Omental fat pad (tissue), 4 donors: ENCODE results near the gene PRG3. TPM values are rescaled to one million over a fixed set of nuclear protein-coding genes. Genes with fewer than 3 reads are reported as not detected.
"Not testable (repeated sequence)": the region's sequence is repeated elsewhere in the genome, so short reads cannot be mapped to it uniquely, and the experiment has no call there.

Experiments used
- ATAC-seq: fragments of 150-250 bp; one replicate; pipeline ENCODE4 v1.9.1; 2016; ENCODE audit warnings: mild to moderate bottlenecking, moderate library complexity; ENCODE audit not compliant: low FRiP score
- DNase-seq: peaks from one replicate; pipeline ENCODE4 v3.0.0-alpha.2; 2019; ENCODE audit warnings: low spot score
- total RNA-seq, 4 donors: library from RNA; depleted of rRNA; stranded (reverse); fragments of >200 nt; gene quantifications; one replicate each; pipeline ENCODE4 v1.1.0, GENCODE V29; 2016
- TF ChIP-seq, protein P1 (sequence below), 3 donors: fragments of 450-650 bp; IDR thresholded peaks; one replicate each; pipeline ENCODE4 v1.5.1; 2016 to 2017; ENCODE audit warnings: antibody characterized with exemption in 3 of 3, mild to moderate bottlenecking in 3 of 3, moderate library complexity in 2 of 3

PRG3 gene
- total RNA-seq, 4 donors from 2014 or later = not detected

DNA sequence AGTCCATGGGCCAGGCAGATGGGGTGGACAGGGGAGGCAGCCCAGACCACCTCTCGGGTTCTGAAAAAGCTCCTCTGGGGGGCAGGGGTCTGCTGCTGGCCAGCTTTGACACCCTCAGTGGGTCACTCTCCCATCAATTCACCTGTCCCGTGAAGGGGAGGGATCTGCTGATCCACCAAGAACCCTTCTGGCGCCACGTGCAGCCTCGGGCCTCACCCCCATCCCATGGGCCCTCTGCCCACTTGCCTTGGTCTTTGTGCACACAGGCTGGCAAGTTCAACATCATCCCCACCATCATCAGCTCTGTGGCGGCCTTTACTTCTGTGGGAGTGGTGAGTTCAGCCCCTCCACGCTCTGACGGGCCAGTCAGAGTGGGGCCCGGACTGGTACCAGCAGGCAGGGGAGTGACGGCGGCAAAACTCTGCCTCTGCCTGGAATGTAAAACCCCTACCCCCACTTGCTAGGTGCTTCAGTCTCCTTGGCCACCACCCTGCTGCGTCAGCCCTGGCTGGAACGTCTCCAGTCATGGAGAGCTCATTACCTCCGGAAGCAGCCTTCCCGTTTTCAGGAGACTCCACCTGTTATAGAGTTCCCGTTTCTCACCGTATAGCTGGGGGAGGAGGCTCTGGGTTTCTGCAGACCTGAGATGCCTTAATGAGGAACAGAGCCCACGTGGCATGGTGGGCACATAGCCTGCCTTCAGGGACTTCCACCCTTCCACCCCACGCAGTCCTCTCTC is 12.7 kb downstream of the PRG3 start:
- no peak for DNase-seq
- no peak for ATAC-seq
- TF ChIP-seq, protein P1, sequence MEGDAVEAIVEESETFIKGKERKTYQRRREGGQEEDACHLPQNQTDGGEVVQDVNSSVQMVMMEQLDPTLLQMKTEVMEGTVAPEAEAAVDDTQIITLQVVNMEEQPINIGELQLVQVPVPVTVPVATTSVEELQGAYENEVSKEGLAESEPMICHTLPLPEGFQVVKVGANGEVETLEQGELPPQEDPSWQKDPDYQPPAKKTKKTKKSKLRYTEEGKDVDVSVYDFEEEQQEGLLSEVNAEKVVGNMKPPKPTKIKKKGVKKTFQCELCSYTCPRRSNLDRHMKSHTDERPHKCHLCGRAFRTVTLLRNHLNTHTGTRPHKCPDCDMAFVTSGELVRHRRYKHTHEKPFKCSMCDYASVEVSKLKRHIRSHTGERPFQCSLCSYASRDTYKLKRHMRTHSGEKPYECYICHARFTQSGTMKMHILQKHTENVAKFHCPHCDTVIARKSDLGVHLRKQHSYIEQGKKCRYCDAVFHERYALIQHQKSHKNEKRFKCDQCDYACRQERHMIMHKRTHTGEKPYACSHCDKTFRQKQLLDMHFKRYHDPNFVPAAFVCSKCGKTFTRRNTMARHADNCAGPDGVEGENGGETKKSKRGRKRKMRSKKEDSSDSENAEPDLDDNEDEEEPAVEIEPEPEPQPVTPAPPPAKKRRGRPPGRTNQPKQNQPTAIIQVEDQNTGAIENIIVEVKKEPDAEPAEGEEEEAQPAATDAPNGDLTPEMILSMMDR (IDR thresholded peaks at IDR 0.05) = no peak

DNA sequence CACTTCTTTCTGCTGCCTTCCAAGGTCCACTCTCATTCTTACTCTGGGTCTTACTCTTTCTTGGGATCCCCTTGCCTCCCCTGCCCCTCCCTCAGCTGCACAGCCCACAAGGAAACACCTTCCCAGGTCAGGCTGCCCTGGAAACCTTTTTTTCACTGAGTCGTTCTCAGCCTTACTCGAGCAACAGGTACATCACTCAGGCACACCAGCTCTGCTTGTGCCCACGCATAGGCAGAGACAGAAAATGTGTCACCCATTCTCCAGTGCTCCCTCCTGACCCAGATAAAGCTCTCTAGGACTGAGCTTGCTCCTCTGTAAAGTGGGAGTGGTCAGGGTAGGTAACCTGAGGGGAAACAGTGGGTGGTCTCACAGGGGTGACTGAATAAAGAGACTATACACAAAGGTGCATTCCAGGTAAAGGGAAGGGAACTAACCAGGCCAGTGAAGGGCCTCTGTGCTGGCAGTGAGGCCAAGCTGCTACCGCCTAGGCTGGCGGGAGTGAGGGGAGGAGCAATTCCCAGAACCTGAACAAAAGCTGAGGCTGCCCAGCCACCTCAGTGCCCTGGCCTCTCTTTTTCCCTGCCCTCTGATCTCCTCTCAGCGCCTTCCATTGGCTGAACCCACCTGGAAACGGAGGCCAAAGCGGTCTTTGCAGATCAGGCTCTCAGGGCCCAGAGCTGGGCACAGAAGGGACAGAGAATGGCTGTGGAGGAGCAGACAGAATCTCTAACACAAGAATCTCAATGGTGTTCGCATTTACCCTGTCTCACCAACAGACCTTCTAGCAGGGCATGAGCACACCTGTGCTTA is 15.9 kb downstream of the PRG3 start:
- ATAC-seq (no peak), DNase-seq (no peak)
- TF ChIP-seq, protein P1 (IDR thresholded peaks at IDR 0.05) = no peak

DNA sequence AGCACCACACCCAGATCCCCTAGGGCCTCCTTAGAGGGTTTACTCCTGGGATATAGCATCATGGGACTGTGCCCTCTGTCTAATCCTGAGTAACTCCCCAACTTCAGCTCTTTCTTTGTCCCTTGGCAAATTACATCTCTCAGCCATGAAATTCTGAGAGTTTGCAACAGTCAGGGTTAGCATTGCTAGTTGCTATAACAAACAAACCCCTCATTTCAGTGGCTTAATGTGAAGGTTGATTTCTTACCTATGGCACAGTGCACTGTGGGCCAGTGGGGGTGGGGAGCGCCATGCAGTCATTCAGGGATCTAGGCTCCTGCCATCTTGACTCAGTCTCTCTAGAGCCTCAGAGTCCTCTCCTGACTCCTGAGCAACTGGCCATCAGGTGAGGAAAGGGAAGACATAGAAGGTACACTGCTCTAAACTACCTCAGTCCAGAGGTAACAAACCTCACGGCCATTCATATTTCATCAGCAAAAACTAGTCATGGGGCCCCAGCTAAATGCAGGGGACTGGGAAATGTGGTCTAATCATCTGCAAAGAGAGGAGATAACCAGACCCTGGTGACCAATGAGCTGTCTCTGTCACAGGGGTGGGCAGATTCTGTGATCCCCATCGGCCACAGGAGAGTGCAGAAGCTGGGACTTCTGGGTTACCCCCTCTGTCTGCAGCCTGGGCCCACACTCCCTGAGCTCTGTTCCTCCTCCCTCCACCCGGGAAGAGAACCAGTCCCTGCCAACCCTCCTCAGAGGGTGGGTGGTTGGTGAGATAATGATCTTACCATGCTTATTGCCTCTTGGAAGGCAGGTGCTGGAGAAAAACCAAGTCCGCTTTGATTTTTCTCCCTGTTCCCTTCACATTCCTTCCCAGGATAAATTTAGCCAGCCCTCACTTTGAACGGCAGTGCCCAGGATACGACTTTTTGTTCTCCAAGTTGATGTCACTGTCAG is 17.5 kb downstream of the PRG3 start:
- TF ChIP-seq, protein P1 (IDR thresholded peaks at IDR 0.05) = no peak
- no peak for DNase-seq
- ATAC-seq = no peak

DNA sequence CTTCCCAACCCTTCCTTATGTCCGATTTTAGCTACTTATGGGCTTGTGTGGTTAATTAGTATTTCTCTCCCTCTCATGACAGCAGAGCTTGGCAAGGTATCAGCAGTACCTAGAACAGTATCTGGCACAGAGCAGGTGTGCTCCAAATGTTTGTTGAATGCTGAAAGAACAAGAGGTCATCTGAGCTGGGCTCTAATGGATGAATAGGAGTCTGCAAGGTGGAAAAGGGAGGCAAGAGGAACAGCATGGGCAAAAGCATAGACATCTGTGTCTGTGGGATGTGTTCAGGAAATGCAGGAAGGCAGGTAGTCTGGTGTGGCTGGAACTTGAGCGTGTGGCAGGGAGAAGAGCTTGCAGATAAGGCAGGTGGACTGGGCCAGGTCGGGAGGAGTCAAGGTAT is 19.0 kb downstream of the PRG3 start:
- DNase-seq = no peak
- no peak for ATAC-seq
- TF ChIP-seq, protein P1 (IDR thresholded peaks at IDR 0.05) = no peak

DNA sequence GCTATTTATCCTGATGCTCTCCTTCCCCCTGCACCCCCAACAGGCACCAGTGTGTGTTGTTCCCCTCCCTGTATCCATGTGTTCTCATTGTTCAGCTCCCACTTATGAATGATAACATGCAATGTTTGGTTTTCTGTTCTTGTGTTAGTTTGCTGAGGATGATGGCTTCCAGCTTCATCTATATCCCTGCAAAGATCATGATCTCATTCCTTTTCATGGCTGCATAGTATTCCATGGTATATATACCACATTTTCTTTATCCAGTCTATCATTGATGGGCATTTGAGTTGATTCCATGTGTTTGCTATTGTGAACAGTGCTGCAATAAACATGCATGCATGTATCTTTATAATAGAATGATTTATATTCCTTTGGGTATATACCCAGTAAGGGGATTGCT is 19.5 kb downstream of the PRG3 start:
- not testable (repeated sequence) for DNase-seq, ATAC-seq

DNA sequence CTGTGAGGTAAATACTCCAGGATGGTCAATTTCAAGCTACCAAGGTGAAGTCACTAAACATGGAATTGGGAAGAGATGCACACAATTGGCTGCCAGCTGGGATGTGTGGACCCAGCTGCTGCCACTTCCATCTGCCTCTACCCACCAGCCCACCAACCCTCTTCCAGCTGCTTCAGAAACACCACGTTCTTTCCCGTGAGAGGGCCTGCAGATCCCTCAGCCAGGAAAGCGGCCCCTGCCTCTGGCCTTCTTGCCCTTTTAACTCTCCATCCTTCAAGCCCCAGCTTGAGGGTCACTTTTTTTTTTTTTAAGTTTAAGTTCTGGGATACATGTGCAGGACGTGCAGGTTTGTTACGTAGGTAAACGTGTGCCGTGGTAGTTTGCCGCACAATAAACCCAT is 20.0 kb downstream of the PRG3 start:
- TF ChIP-seq, protein P1 (IDR thresholded peaks at IDR 0.05) = no peak
- DNase-seq (no peak), ATAC-seq (no peak)
